Tibial artery (tissue), 4 donors: ENCODE measurements around the gene ATXN10.
"Not testable (repeated sequence)": the region's sequence is repeated elsewhere in the genome, so short reads cannot be mapped to it uniquely, and the experiment has no call there.

Source experiments
- DNase-seq, 2 donors: peaks; one replicate each; pipeline ENCODE4 v3.0.0-alpha.2; 2019
- H3K27ac ChIP-seq, 2 donors: fragments of 200-600 bp; sonication (generic) in 1 of 2; 1 replicate in 1 of 2; 2 replicates in 1 of 2; pipeline ENCODE4 v1.5.1; 2018 to 2019; ENCODE audit warnings: mild to moderate bottlenecking in 1 of 2
- H3K27me3 ChIP-seq, 2 donors: fragments of 200-600 bp; sonication (generic) in 1 of 2; one replicate each; pipeline versions ENCODE4 v1.5.1 to v1.6.0; 2016 to 2019
- H3K36me3 ChIP-seq, 3 donors: fragments of 200-600 bp; sonication (generic) in 2 of 3; one replicate each; pipeline ENCODE4 v1.5.1; 2016 to 2019; ENCODE audit warnings: mild to moderate bottlenecking in 2 of 3
- H3K4me1 ChIP-seq, 4 donors: fragments of 200-600 bp; sonication (generic) in 2 of 4; 1 replicate in 3 of 4; 2 replicates in 1 of 4; pipeline ENCODE4 v1.5.1; 2016 to 2019
- H3K4me3 ChIP-seq, 2 donors: fragments of 200-600 bp; sonication (generic) in 1 of 2; 1 replicate in 1 of 2; 2 replicates in 1 of 2; pipeline ENCODE4 v1.5.1; 2018 to 2019; ENCODE audit warnings: mild to moderate bottlenecking in 2 of 2
- H3K9me3 ChIP-seq, 3 donors: fragments of 200-600 bp; sonication (generic) in 1 of 3; one replicate each; pipeline ENCODE4 v1.5.1; 2016 to 2019
- CTCF ChIP-seq, 2 experiments: fragments of 200-600 bp in 1 of 2; fragments of 450-650 bp in 1 of 2; IDR thresholded peaks; one replicate each; pipeline ENCODE4 v1.5.1; 2017 to 2019; ENCODE audit warnings: antibody characterized with exemption in 2 of 2, mild to moderate bottlenecking in 1 of 2, moderate library complexity in 1 of 2
- intact Hi-C: fragments of 100-400 bp; cut with DNase I; formaldehyde crosslinking; loops from one replicate; pipeline ENCODE4 v1.15.0; 2023; ENCODE audit warnings: low total_unique reads

ATXN10 gene

GRCh38 chr22:45678961-45679912 lies 7.6 kb downstream of the ATXN10 start:
- TF ChIP-seq CTCF (IDR thresholded peaks at IDR 0.05): no peak
- H3K27ac ChIP-seq: no peak overlapping the region

GRCh38 chr22:45680932-45681700 lies 9.5 kb downstream of the ATXN10 start:
- intact Hi-C loops: no loop called here
- Histone ChIP-seq H3K27me3 (no peaks in the 10 kb centered on the region), H3K36me3 (no peaks in the 10 kb centered on the region), H3K4me1 (peaks cover 0 to 59% (median 29%) of the 10 kb centered on the region in 4 donors), H3K4me3 (no peak overlapping the region), H3K27ac (no peak overlapping the region), H3K9me3 (no peaks in the 10 kb centered on the region)
- DNase-seq: no peak
- no peak for TF ChIP-seq CTCF (IDR thresholded peaks at IDR 0.05)

More at GRCh38 chr22:45678961-45679912, 7.6 kb downstream of the ATXN10 start:
- DNase-seq: no peak
- intact Hi-C loops: no loop called here
- no peaks in the 10 kb centered on the region for H3K9me3 ChIP-seq
- H3K36me3 ChIP-seq: no peaks in the 10 kb centered on the region
- H3K27me3 ChIP-seq: no peaks in the 10 kb centered on the region
- peaks cover 0 to 48% (median 26%) of the 10 kb centered on the region in 4 donors for H3K4me1 ChIP-seq
- H3K4me3 ChIP-seq: no peak overlapping the region

GRCh38 chr22:45682064-45682463 lies 10.4 kb downstream of the ATXN10 start:
- Histone ChIP-seq H3K4me3 (no peak overlapping the region), H3K27ac (no peak overlapping the region), H3K4me1 (peaks cover 0 to 64% (median 36%) of the 10 kb centered on the region in 4 donors), H3K36me3 (no peaks in the 10 kb centered on the region), H3K9me3 (no peaks in the 10 kb centered on the region), H3K27me3 (no peaks in the 10 kb centered on the region)
- intact Hi-C loops: no loop called here
- DNase-seq: no peak
- no peak for TF ChIP-seq CTCF (IDR thresholded peaks at IDR 0.05)

- peaks cover 0 to 64% (median 42%) of the 10 kb centered on the region in 4 donors for H3K4me1 ChIP-seq
- H3K36me3 ChIP-seq, intact Hi-C loops, H3K27ac ChIP-seq, H3K27me3 ChIP-seq, DNase-seq, H3K4me3 ChIP-seq, H3K9me3 ChIP-seq: not testable (repeated sequence)
These were observed 11.1 kb downstream of the ATXN10 start for GRCh38 chr22:45682773-45683172.

GRCh38 chr22:45683248-45683647 lies 11.6 kb downstream of the ATXN10 start:
- TF ChIP-seq CTCF (IDR thresholded peaks at IDR 0.05): no peak
- no peak overlapping the region for H3K27ac ChIP-seq
- intact Hi-C loops: no loop called here
- H3K4me1 ChIP-seq: peaks cover 0 to 69% (median 47%) of the 10 kb centered on the region in 4 donors
- H3K9me3 ChIP-seq: no peaks in the 10 kb centered on the region
- no peak overlapping the region for H3K4me3 ChIP-seq
- no peaks in the 10 kb centered on the region for H3K36me3 ChIP-seq
- no peak for DNase-seq
- H3K27me3 ChIP-seq: no peaks in the 10 kb centered on the region

- Histone ChIP-seq H3K4me3 (no peak overlapping the region), H3K36me3 (no peaks in the 10 kb centered on the region), H3K27me3 (no peaks in the 10 kb centered on the region), H3K4me1 (peaks cover 0 to 73% (median 51%) of the 10 kb centered on the region in 4 donors), H3K9me3 (no peaks in the 10 kb centered on the region), H3K27ac (no peak overlapping the region)
- TF ChIP-seq CTCF (IDR thresholded peaks at IDR 0.05): no peak
- intact Hi-C loops: no loop called here
- DNase-seq: no peak
These were observed 12.0 kb downstream of the ATXN10 start for GRCh38 chr22:45683680-45684079.
